ENCODE measurements around the gene PCCA. TPM values are rescaled to one million over a fixed set of nuclear protein-coding genes. Genes with fewer than 3 reads are reported as not detected.
A peak's percentile ranks its signal among the peaks of the same experiment; 100 is the strongest.

PCCA gene
- total RNA-seq, 2 experiments from 2014 or later: 11.7 to 12.2 TPM

GRCh38 chr13:100464006-100464405 lies 375.1 kb downstream of the PCCA start:
- no peak overlapping the region for H3K27ac Mint-ChIP-seq
- peaks cover 4% of the 10 kb centered on the region for H3K4me1 Mint-ChIP-seq
- no peaks in the 10 kb centered on the region for H3K36me3 Mint-ChIP-seq (ENCODE audit: low read depth)
- H3K27me3 Mint-ChIP-seq: peaks cover 2% of the 10 kb centered on the region
- ChIA-PET POLR2A (no interaction called here), CTCF (no interaction called here)
- DNase-seq: no peak
- peaks cover 3% of the 10 kb centered on the region for H3K9me3 Mint-ChIP-seq
- no peak overlapping the region for H3K4me3 Mint-ChIP-seq

- Mint-ChIP-seq H3K9me3 (peaks cover 3% of the 10 kb centered on the region), H3K4me1 (peaks cover 11% of the 10 kb centered on the region), H3K27me3 (peaks cover 2% of the 10 kb centered on the region), H3K27ac (no peak overlapping the region), H3K36me3 (ENCODE audit: low read depth) (peaks cover 4% of the 10 kb centered on the region), H3K4me3 (no peak overlapping the region)
- no peak for DNase-seq
- CTCF ChIA-PET: no interaction called here
- POLR2A ChIA-PET: no interaction called here
Measured at GRCh38 chr13:100465558-100465957, 376.7 kb downstream of the PCCA start.

- ChIA-PET CTCF (no interaction called here), POLR2A (no interaction called here)
- no peak for DNase-seq
- H3K27me3 Mint-ChIP-seq: peaks cover 2% of the 10 kb centered on the region
- H3K36me3 Mint-ChIP-seq (ENCODE audit: low read depth): peaks cover 4% of the 10 kb centered on the region
- H3K4me3 Mint-ChIP-seq: no peak overlapping the region
- H3K27ac Mint-ChIP-seq: peak overlapping the region; percentile 53
- peaks cover 20% of the 10 kb centered on the region for H3K4me1 Mint-ChIP-seq
- peaks cover 3% of the 10 kb centered on the region for H3K9me3 Mint-ChIP-seq
Measured at GRCh38 chr13:100470866-100471505, 382.1 kb downstream of the PCCA start.

- Mint-ChIP-seq H3K36me3 (ENCODE audit: low read depth) (peaks cover 4% of the 10 kb centered on the region), H3K27ac (no peak overlapping the region), H3K4me3 (no peak overlapping the region), H3K27me3 (no peaks in the 10 kb centered on the region), H3K4me1 (peaks cover 20% of the 10 kb centered on the region), H3K9me3 (no peaks in the 10 kb centered on the region)
- no peak for DNase-seq
- ChIA-PET POLR2A (no interaction called here), CTCF (no interaction called here)
Measured at GRCh38 chr13:100473087-100473486, 384.2 kb downstream of the PCCA start.

- Mint-ChIP-seq H3K36me3 (ENCODE audit: low read depth) (peaks cover 4% of the 10 kb centered on the region), H3K9me3 (no peaks in the 10 kb centered on the region), H3K4me1 (peaks cover 20% of the 10 kb centered on the region), H3K4me3 (no peak overlapping the region), H3K27ac (no peak overlapping the region), H3K27me3 (no peaks in the 10 kb centered on the region)
- CTCF ChIA-PET: no interaction called here
- no peak for DNase-seq
- POLR2A ChIA-PET: no interaction called here
Measured at GRCh38 chr13:100473501-100474044, 384.7 kb downstream of the PCCA start.

- POLR2A ChIA-PET: no interaction called here
- no peak overlapping the region for H3K27ac Mint-ChIP-seq
- H3K27me3 Mint-ChIP-seq: peaks cover under 1% of the 10 kb centered on the region
- H3K36me3 Mint-ChIP-seq (ENCODE audit: low read depth): peaks cover 1% of the 10 kb centered on the region
- DNase-seq: no peak
- H3K4me3 Mint-ChIP-seq: no peak overlapping the region
- H3K9me3 Mint-ChIP-seq: no peaks in the 10 kb centered on the region
- CTCF ChIA-PET: no interaction called here
- peaks cover under 1% of the 10 kb centered on the region for H3K4me1 Mint-ChIP-seq
Measured at GRCh38 chr13:100476963-100477362, 388.1 kb downstream of the PCCA start.

- no peak overlapping the region for H3K27ac Mint-ChIP-seq
- H3K9me3 Mint-ChIP-seq: no peaks in the 10 kb centered on the region
- no peak overlapping the region for H3K4me3 Mint-ChIP-seq
- POLR2A ChIA-PET: no interaction called here
- CTCF ChIA-PET: no interaction called here
- peaks cover 5% of the 10 kb centered on the region for H3K4me1 Mint-ChIP-seq
- H3K27me3 Mint-ChIP-seq: peaks cover 3% of the 10 kb centered on the region
- H3K36me3 Mint-ChIP-seq (ENCODE audit: low read depth): peaks cover 3% of the 10 kb centered on the region
- DNase-seq: no peak
Measured at GRCh38 chr13:100478107-100478809, 389.4 kb downstream of the PCCA start.

GRCh38 chr13:100480676-100481075 lies 391.8 kb downstream of the PCCA start:
- POLR2A ChIA-PET: no interaction called here

GRCh38 chr13:100483139-100483538 lies 394.2 kb downstream of the PCCA start:
- Mint-ChIP-seq H3K9me3 (no peaks in the 10 kb centered on the region), H3K27me3 (peaks cover 3% of the 10 kb centered on the region), H3K27ac (no peak overlapping the region), H3K4me1 (peaks cover 31% of the 10 kb centered on the region), H3K36me3 (ENCODE audit: low read depth) (peaks cover 3% of the 10 kb centered on the region), H3K4me3 (no peak overlapping the region)
- ChIA-PET CTCF (no interaction called here), POLR2A (no interaction called here)
- DNase-seq: no peak

More at GRCh38 chr13:100480676-100481075, 391.8 kb downstream of the PCCA start:
- Mint-ChIP-seq H3K9me3 (no peaks in the 10 kb centered on the region), H3K27ac (no peak overlapping the region), H3K36me3 (ENCODE audit: low read depth) (peaks cover 3% of the 10 kb centered on the region), H3K4me1 (peaks cover 28% of the 10 kb centered on the region), H3K4me3 (no peak overlapping the region), H3K27me3 (peaks cover 3% of the 10 kb centered on the region)
- DNase-seq: no peak
- CTCF ChIA-PET: no interaction called here

- H3K4me3 Mint-ChIP-seq: no peak overlapping the region
- peak overlapping the region; percentile 73 for H3K27ac Mint-ChIP-seq
- CTCF ChIA-PET: interaction anchor here (1.0 to 2.1 kb wide), 3 partner anchors 31 to 567 kb away, joined by 3 to 9 read pairs (median 4); no protein-coding TSS in a partner anchor
Measured at GRCh38 chr13:100483841-100484381, 395.0 kb downstream of the PCCA start.

GRCh38 chr13:100484702-100485101 lies 395.8 kb downstream of the PCCA start:
- ChIA-PET CTCF (interaction anchor here (1.0 to 2.1 kb wide), 4 partner anchors 16 to 568 kb away, joined by 3 to 9 read pairs (median 4); no protein-coding TSS in a partner anchor), POLR2A (no interaction called here)
- no peak for DNase-seq
- peaks cover 3% of the 10 kb centered on the region for H3K36me3 Mint-ChIP-seq (ENCODE audit: low read depth)
- H3K27me3 Mint-ChIP-seq: peaks cover 3% of the 10 kb centered on the region
- no peak overlapping the region for H3K4me3 Mint-ChIP-seq
- H3K27ac Mint-ChIP-seq: peak overlapping the region; percentile 73
- H3K9me3 Mint-ChIP-seq: no peaks in the 10 kb centered on the region
- H3K4me1 Mint-ChIP-seq: peaks cover 31% of the 10 kb centered on the region

More at GRCh38 chr13:100483841-100484381, 395.0 kb downstream of the PCCA start:
- no peak for DNase-seq
- POLR2A ChIA-PET: no interaction called here
- H3K4me1 Mint-ChIP-seq: peaks cover 31% of the 10 kb centered on the region
- H3K36me3 Mint-ChIP-seq (ENCODE audit: low read depth): peaks cover 3% of the 10 kb centered on the region
- H3K9me3 Mint-ChIP-seq: no peaks in the 10 kb centered on the region
- H3K27me3 Mint-ChIP-seq: peaks cover 3% of the 10 kb centered on the region

- no peak for DNase-seq
- no peaks in the 10 kb centered on the region for H3K9me3 Mint-ChIP-seq
- H3K4me1 Mint-ChIP-seq: peaks cover 31% of the 10 kb centered on the region
- H3K27ac Mint-ChIP-seq: peak overlapping the region; percentile 73
- peaks cover 3% of the 10 kb centered on the region for H3K36me3 Mint-ChIP-seq (ENCODE audit: low read depth)
- no peak overlapping the region for H3K4me3 Mint-ChIP-seq
- ChIA-PET CTCF (interaction anchor here (1.1 to 2.1 kb wide), 3 partner anchors 15 to 569 kb away, joined by 3 to 9 read pairs (median 3); no protein-coding TSS in a partner anchor), POLR2A (no interaction called here)
- peaks cover 3% of the 10 kb centered on the region for H3K27me3 Mint-ChIP-seq
Measured at GRCh38 chr13:100485265-100485664, 396.4 kb downstream of the PCCA start.

- no peaks in the 10 kb centered on the region for H3K36me3 Mint-ChIP-seq (ENCODE audit: low read depth)
- H3K27me3 Mint-ChIP-seq: no peaks in the 10 kb centered on the region
- no peak overlapping the region for H3K4me3 Mint-ChIP-seq
- ChIA-PET POLR2A (no interaction called here), CTCF (no interaction called here)
- DNase-seq: no peak
- peaks cover 3% of the 10 kb centered on the region for H3K4me1 Mint-ChIP-seq
- H3K9me3 Mint-ChIP-seq: no peaks in the 10 kb centered on the region
- no peak overlapping the region for H3K27ac Mint-ChIP-seq
Measured at GRCh38 chr13:100490692-100491091, 401.8 kb downstream of the PCCA start.
